Brain pericyte (primary cell): ENCODE measurements around the gene DFFA.
"Not testable (repeated sequence)": the region's sequence is repeated elsewhere in the genome, so short reads cannot be mapped to it uniquely, and the experiment has no call there.

Experiments
- DNase-seq: peaks from one replicate; pipeline ENCODE4 v3.0.0-alpha.2; 2012; ENCODE audit warnings: low read depth, low spot score

DFFA gene

DNA sequence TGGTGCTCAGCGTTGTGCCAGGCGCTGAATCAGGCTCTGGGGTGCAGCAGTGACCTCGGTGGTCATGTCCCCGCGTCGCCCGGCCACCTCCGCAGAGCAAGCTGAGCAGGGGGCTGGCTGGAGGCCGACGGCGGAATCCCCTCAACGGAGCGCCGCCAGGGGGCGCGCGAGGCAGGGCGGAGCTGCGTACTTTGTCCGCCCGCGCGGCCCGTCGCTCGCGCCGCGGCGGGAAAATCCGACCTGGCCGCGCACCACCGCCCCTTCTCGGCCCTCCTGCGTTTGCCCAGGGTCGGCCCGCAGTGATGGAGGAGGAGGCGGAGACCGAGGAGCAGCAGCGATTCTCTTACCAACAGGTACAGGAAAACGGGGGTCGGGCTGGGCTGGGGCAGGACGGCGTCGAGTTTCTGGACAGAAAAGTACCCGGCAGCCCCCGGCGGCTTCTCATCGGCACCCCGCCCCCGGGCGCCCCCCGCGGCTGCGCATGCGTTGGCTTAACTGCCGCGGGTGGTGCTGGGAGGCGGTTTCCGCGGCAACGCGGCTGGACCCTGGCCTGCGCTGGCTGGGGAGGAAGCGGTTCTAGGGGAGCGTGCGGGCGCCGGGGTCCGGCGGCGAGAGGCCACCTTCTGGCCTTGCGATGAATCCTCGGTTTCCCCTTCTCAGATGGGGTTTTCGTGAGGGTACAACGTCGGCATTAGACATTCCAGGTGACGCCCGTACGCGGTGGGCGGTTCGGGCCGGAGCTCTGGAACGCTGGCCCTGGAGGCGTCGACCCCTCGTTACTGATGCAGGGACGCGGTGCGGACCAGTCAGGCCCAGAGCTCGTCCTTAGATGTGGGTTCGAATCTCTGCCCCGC, 41.9 kb downstream of the DFFA start, which contains the start of gene CENPS:
TSS of gene CENPS (plus strand) at position 218 of the 854 bp plus-strand sequence. CDS start at position 303, 85 bp downstream.
- DNase-seq = peak; percentile 57

DNA sequence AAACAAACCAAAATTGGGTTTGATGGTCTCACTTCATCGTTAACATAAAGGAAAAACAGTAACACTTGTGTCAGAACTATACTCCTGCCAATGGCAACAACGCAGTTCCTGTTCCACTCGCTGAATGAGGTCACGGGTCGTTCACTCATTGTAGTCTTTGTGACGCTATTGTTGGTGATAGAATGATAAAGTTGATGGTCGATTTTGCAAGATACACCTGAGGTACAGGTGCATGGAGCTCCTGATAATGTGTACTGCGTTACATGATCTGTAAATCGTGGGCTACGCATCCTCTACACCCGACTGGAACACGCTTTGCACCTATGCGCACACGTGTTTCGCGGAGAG, 42.5 kb downstream of the DFFA start:
- no peak for DNase-seq

DNA sequence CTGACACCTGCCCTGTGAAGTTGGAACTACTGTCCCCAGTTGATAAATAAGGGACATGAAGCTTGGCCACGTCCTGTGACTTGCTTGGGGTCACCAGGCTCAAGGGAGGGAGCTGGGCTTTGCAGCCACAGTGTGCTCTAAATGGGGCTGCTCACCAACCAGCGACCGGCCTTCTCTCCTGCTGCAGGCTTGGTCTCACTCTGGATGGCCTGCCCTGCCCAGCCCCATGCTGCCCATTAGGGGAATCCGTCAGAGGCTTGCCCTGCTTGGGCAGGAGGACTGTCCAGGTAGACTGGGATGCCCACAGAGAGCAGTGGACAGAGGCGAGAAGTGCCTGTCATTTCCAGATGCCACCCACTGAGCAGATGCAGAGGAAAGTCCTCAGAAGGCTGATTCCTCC, 43.3 kb downstream of the DFFA start:
- no peak for DNase-seq

DNA sequence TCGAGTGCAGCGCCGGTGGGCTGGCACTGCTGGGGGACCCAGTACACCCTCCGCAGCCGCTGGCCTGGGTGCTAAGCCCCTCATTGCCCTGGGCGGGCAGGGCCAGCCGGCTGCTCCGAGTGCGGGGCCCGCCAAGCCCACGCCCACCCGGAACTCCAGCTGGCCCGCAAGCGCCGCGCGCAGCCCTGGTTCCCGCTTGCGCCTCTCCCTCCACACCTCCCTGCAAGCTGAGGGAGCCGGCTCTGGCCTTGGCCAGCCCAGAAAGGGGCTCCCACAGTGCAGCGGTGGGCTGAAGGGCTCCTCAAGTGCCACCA, 45.8 kb downstream of the DFFA start:
- DNase-seq = not testable (repeated sequence)

DNA sequence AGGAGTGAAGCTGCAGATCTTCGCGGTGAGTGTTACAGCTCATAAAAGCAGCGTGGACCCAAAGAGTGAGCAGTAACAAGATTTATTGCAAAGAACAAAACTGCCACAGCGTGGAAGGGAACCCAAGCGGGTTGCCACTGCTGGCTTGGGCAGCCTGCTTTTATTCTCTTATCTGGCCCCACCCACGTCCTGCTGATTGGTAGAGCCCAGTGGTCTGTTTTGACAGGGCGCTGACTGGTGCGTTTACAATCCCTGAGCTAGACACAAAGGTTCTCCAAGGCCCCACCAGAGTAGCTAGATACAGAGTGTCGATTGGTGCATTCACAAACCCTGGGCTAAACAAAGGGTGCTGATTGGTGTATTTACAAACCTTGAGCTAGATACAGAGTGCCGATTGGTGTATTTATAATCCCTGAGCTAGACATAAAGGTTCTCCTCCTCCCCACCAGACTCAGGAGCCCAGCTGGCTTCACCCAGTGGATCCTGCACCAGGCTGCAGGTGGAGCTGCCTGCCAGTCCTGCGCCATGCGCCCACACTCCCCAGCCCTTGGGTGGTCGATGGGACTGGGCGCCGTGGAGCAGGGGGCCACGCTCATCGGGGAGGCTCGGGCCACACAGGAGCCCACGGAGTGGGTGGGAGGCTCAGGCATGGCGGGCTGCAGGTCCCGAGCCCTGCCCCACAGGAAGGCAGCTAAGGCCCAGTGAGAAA, 46.3 kb downstream of the DFFA start:
- DNase-seq = not testable (repeated sequence)

DNA sequence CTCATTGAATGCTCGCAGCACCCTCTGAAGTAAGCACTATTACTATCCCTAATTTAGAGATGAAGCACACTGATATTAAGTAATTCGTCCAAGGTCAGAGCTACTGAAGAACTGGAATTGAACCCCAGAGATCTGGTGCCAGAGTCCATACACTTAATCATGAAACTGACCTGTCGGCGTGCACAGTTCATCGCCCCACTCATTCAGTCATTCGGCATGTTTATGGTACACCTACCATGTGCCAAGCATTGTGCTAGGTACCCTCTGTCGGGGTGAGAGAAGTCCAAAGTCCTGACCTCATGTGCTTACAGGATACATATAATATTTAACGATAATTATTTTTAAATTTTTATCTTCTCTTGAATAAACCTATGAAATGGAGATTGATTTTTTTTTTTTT, 47.7 kb downstream of the DFFA start:
- DNase-seq = no peak

DNA sequence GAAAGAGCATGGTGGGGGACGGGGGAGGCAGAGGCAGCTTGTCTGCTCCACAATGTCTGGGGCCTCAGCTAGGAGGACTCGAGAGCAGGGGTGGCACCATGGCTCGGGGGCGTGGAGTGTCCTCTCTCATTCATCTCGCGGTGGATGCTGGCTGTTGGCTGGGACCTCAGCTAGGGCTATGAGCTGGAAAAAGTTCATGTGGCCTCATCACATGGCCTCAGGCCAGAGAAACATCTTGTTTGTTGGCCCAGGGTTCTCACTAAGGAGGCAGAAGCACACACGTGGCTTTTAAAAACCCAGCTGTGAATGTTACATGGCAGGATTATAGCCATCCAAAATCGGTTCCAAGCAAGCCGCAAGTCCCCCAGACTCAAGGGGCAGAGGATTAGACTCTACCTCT, 48.3 kb downstream of the DFFA start:
- no peak for DNase-seq

DNA sequence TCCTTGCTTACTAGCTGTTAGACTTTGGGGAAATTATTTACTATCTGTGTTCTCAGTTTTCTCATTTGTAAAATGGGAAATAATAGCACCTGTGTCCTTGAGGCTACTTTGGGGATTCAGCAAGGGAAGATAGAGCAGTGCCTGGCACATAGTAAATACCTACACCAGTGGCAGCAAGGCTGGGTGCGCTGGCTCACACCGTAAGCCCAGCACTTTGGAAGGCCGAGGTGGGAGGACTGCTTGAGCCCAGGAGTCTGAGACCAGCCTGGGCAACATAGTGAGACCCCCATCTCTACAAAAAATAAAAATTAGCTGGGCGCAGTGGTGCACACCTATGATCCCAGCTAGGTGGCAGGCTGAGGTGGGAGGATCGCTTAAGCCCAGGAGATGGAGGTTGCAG, 50.7 kb downstream of the DFFA start:
- DNase-seq = no peak

DNA sequence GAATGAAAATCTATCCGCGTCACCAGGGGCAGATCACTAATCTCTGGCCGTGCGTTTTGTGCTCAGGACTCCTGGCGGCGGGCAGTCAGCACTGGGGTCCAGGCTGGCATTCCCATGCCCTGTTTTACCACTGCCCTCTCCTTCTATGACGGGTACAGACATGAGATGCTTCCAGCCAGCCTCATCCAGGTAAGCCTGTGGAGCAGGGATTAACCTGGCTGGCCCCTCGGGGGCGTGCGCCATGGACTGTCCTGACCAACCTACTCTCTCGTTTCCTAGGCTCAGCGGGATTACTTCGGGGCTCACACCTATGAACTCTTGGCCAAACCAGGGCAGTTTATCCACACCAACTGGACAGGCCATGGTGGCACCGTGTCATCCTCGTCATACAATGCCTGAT, 53.0 kb downstream of the DFFA start:
- no peak for DNase-seq

DNA sequence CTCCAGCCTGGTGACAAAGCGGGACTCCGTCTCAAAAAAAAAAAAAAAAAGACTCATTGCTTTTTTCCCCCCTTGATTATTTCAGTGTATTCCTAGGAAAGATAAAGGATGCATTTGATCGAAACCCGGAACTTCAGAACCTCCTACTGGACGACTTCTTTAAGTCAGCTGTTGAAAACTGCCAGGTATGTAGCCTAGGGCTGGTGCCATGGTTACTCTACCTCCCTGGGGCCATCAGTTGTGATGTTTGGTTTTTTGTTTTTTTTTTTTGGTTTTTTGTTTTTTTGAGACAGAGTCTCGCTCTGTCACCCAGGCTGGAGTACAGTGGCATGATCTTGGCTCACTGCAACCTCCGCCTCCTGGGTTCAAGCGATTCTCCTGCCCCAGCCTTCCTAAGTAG, 53.6 kb downstream of the DFFA start:
- not testable (repeated sequence) for DNase-seq

DNA sequence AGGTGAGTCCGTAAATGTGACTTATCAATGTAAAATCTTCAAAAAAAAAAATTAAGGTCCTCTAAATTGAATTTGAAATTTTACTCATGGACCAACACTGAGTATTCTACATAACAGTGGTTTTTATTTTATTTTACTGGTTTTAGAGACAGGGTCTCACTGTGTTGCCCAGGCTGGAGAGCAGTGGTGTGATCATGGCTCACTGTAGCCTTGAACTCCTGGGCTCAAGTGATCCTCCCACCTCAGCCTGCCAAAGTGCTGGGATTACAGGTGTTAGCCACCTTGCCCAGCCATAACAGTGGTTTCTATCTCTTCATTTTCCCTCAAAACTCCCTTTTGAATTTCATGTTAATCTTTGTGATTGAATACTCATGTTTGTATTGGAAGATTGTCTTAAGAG, 56.4 kb downstream of the DFFA start:
- not testable (repeated sequence) for DNase-seq

DNA sequence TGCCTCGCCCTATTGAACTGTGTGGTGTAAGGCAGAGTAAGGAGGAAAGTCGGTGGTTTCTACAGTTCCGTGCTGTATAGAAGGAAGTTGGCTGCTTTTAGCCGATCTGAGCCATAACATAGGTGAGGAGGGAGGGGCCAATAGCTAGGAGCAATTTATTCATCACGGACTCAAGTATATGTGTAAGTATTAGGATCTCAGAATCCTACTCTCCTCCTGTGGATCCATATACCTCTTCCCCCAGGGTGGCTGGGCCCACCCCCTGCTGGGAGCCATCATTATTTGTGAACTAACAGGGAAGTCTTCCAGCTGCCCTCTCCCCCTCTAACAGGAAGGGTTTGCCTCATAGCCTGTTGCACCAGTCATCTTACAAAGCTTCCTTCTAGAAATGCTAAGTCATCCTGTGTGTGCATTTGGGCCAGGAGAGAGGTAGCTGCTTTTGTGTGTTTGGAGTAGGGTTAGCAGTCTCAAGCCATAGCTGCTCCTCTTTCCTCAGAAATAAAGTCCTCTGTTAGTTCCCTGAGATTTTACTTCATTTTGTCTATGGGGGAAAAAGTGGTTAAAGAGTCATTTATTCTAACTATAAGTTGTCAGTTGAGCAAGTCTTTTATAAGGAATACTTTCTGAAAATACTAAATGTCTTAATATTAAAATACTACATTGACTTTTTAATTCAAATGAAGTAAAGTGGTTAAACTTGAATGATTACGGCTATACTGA, 57.0 kb downstream of the DFFA start:
- no peak for DNase-seq

DNA sequence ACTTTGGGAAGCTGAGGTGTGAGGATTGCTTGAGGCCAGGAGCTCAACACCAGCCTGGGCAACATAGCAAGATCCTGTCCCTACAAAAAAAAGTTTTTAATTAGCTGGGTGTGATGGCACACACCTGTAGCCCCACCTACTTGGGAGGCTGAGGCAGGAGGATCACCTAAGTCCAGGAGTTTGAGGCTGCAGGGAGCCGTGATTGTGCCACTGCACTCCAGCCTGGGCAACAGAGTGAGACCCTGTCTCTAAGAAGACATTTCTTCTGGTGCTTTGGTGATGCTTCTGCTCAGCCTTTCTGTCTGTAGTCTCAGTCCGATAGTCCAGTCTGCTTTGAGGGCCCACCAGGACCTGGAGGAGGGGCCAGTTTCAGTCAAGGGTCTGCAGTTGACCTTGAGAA, 65.1 kb downstream of the DFFA start:
- no peak for DNase-seq
